Loucy (cell line): ENCODE data around the gene TNFAIP8L2.

Experiments
- H2AFZ ChIP-seq: fragments of 200-600 bp; sonication (generic); 2 replicates; pipeline ENCODE4 v1.6.0; 2016; ENCODE audit warnings: antibody characterized with exemption, mild to moderate bottlenecking, low read length, moderate library complexity
- H3F3A ChIP-seq: fragments of 200-600 bp; 2 replicates; pipeline ENCODE4 v1.6.0; 2016; ENCODE audit warnings: antibody characterized with exemption, low read depth, mild to moderate bottlenecking
- H3K27me3 ChIP-seq: fragments of 200-600 bp; sonication (generic); 2 replicates; pipeline ENCODE4 v1.6.1; 2014; ENCODE audit warnings: low read length, mild to moderate bottlenecking; ENCODE audit not compliant: insufficient read depth, poor library complexity, severe bottlenecking
- H3K36me3 ChIP-seq: fragments of 200-600 bp; sonication (generic); 2 replicates; pipeline ENCODE4 v1.6.1; 2016; ENCODE audit warnings: low read length; ENCODE audit not compliant: insufficient read depth
- H3K4me1 ChIP-seq: fragments of 200-600 bp; sonication (generic); 2 replicates; pipeline ENCODE4 v1.5.1; 2014; ENCODE audit warnings: low read length, mild to moderate bottlenecking; ENCODE audit not compliant: insufficient read depth, poor library complexity, severe bottlenecking
- H3K4me2 ChIP-seq: fragments of 200-600 bp; sonication (generic); 2 replicates; pipeline ENCODE4 v1.6.0; 2014; ENCODE audit warnings: antibody characterized with exemption, low read length, low read depth, mild to moderate bottlenecking; ENCODE audit not compliant: poor library complexity, severe bottlenecking
- H3K4me3 ChIP-seq: fragments of 200-600 bp; sonication (generic); 2 replicates; pipeline ENCODE4 v1.5.1; 2014; ENCODE audit warnings: low read length, mild to moderate bottlenecking, mixed read lengths; ENCODE audit not compliant: poor library complexity, severe bottlenecking
- H3K79me2 ChIP-seq: fragments of 200-600 bp; sonication (generic); 2 replicates; pipeline ENCODE4 v1.6.1; 2014; ENCODE audit warnings: low read length; ENCODE audit not compliant: insufficient read depth
- H3K9ac ChIP-seq: fragments of 200-600 bp; sonication (generic); 2 replicates; pipeline ENCODE4 v1.6.0; 2014; ENCODE audit warnings: mild to moderate bottlenecking, low read depth, low read length, moderate library complexity; ENCODE audit not compliant: poor library complexity, severe bottlenecking
- H3K9me2 ChIP-seq: fragments of 200-600 bp; sonication (generic); replicated peaks from 2 replicates; pipeline ENCODE4 v1.6.1; 2016; ENCODE audit warnings: low read depth, low read length, mixed read lengths
- H3K9me3 ChIP-seq: fragments of 200-600 bp; sonication (generic); 2 replicates; pipeline ENCODE4 v1.6.1; 2014; ENCODE audit warnings: mild to moderate bottlenecking, antibody characterized with exemption, low read length, low read depth; ENCODE audit not compliant: insufficient read depth
- H4K20me1 ChIP-seq: fragments of 200-600 bp; sonication (generic); 2 replicates; pipeline ENCODE4 v1.6.0; 2014; ENCODE audit warnings: antibody characterized with exemption, low read length, mild to moderate bottlenecking; ENCODE audit not compliant: insufficient read depth, poor library complexity, severe bottlenecking
- EZH2phosphoT487 ChIP-seq: fragments of 200-600 bp; IDR thresholded peaks from 2 replicates; pipeline ENCODE4 v1.6.1; 2018; ENCODE audit warnings: antibody characterized with exemption, mild to moderate bottlenecking, moderate library complexity, borderline replicate concordance
- TF ChIP-seq, protein P1 (sequence below): fragments of 200-600 bp; sonication (generic); conservative IDR thresholded peaks from 2 replicates; pipeline ENCODE4 v1.5.1; 2014; ENCODE audit warnings: mild to moderate bottlenecking, antibody characterized with exemption, low read length

The TNFAIP8L2 gene

DNA sequence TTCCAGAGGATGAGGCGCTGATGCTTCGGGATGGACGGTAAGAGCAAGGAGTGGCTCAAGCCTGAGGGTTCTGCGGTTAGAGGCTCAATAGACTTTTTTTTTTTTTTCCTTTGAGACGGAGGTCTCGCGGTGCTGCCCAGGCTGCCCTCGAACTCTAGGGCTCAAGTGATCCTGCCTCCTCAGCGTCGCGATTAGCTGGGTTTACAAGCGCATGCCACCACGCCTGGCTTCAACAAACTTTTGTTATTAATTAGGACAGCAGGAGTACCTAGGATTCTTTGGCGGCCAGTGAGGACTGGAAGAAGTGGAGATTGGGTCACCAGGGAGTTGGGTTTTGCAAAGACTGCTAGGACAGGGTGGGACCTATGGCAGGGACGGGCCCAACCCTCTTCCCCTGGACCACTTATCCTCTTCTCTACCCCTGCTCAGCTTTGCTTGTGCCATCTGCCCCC, 10.1 kb downstream of the TNFAIP8L2 start:
- Histone ChIP-seq H3K4me3 (peak overlapping the region; percentile 93), H4K20me1 (no peaks in the 10 kb centered on the region), H2AFZ (peak overlapping the region; percentile 69), H3K9me2 (no peaks in the 10 kb centered on the region), H3F3A (no peaks in the 10 kb centered on the region), H3K4me1 (peaks cover 21% of the 10 kb centered on the region), H3K36me3 (peaks cover 5% of the 10 kb centered on the region; the same call in 1 of the 2 replicates), H3K9me3 (no peaks in the 10 kb centered on the region), H3K4me2 (peak overlapping the region; percentile 98), H3K9ac (peak overlapping the region; percentile 84), H3K79me2 (peaks cover 39% of the 10 kb centered on the region), H3K27me3 (no peaks in the 10 kb centered on the region)
- no peak for TF ChIP-seq EZH2phosphoT487
- TF ChIP-seq, protein P1, sequence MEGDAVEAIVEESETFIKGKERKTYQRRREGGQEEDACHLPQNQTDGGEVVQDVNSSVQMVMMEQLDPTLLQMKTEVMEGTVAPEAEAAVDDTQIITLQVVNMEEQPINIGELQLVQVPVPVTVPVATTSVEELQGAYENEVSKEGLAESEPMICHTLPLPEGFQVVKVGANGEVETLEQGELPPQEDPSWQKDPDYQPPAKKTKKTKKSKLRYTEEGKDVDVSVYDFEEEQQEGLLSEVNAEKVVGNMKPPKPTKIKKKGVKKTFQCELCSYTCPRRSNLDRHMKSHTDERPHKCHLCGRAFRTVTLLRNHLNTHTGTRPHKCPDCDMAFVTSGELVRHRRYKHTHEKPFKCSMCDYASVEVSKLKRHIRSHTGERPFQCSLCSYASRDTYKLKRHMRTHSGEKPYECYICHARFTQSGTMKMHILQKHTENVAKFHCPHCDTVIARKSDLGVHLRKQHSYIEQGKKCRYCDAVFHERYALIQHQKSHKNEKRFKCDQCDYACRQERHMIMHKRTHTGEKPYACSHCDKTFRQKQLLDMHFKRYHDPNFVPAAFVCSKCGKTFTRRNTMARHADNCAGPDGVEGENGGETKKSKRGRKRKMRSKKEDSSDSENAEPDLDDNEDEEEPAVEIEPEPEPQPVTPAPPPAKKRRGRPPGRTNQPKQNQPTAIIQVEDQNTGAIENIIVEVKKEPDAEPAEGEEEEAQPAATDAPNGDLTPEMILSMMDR = no peak

DNA sequence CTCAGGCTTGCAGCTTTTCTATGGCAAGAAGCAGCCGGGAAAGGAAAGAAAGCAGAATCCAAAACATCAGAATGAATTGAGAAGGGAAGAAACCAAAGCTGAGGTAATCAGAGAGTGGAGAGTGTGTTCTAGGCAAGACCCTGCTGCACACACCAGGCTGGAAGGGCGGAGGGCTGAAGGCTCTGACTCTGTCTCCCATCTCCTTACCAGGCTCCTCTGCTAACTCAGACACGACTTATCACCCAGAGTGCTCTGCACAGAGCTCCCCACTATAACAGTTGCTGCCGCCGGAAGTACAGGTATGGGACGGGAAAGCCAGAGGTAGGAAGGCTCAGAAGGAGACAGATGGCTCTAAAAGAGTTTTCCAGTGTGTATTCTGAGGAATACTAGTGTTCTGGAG, 10.7 kb downstream of the TNFAIP8L2 start:
- no peaks in the 10 kb centered on the region for H3K9me2 ChIP-seq
- peak overlapping the region; percentile 98 for H3K4me2 ChIP-seq
- H3K9me3 ChIP-seq = no peaks in the 10 kb centered on the region
- peak overlapping the region; percentile 84 for H3K9ac ChIP-seq
- H3K79me2 ChIP-seq = peaks cover 39% of the 10 kb centered on the region
- no peaks in the 10 kb centered on the region for H3F3A ChIP-seq
- H3K36me3 ChIP-seq = peaks cover 5% of the 10 kb centered on the region; the same call in 1 of the 2 replicates
- no peak for TF ChIP-seq EZH2phosphoT487
- TF ChIP-seq, protein P1 = no peak
- peak overlapping the region; percentile 93 for H3K4me3 ChIP-seq
- H3K27me3 ChIP-seq = no peaks in the 10 kb centered on the region
- H4K20me1 ChIP-seq = no peaks in the 10 kb centered on the region
- peaks cover 21% of the 10 kb centered on the region for H3K4me1 ChIP-seq
- H2AFZ ChIP-seq = no peak overlapping the region

DNA sequence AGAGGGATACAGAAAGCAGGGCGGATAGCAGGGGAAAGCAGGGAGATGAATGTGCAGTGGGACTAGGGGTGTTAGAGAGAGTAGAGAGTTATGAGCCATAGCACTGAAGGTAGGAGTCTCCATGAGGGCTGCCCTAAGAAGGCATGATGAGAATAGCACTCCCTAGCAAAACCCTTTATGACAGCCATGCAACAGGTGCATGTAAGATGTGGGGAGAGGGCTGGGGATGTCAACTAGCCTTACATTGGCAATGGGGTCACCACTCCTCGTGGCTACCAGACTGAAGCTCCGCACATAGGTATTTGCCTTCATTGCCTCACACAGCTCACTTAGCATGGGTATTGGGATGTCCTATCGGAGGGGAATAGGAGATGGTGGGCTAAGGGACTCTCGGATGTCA, 14.7 kb downstream of the TNFAIP8L2 start:
- Histone ChIP-seq H3K9me3 (no peaks in the 10 kb centered on the region), H3K4me3 (no peak overlapping the region), H3K9me2 (no peaks in the 10 kb centered on the region), H3K4me1 (peaks cover 9% of the 10 kb centered on the region), H3K27me3 (no peaks in the 10 kb centered on the region), H3F3A (no peaks in the 10 kb centered on the region), H3K36me3 (peaks cover 25% of the 10 kb centered on the region; the same call in 1 of the 2 replicates), H2AFZ (no peak overlapping the region), H3K4me2 (no peak overlapping the region), H3K79me2 (peaks cover 20% of the 10 kb centered on the region), H3K9ac (no peak overlapping the region), H4K20me1 (no peaks in the 10 kb centered on the region)
- TF ChIP-seq, protein P1 = no peak
- no peak for TF ChIP-seq EZH2phosphoT487
